ENCODE results near the gene STRIP2. TPM values are rescaled to one million over a fixed set of nuclear protein-coding genes. Genes with fewer than 3 reads are reported as not detected.

The STRIP2 gene
- polyA plus RNA-seq, 4 donors = 0.22 to 1.3 (median 0.95) TPM; not detected in 1

- Histone ChIP-seq H3K36me3 (ENCODE audit: control insufficient read depth in 3 of 3, insufficient read depth in 2 of 3, low read depth in 1 of 3, low read length in 3 of 3) (no peaks in the 10 kb centered on the region), H3K27ac (ENCODE audit: low read depth in 1 of 3, low read length in 2 of 3) (no peak overlapping the region), H3K4me3 (ENCODE audit: low read depth in 1 of 3, low read length in 3 of 3) (no peak overlapping the region), H3K27me3 (ENCODE audit: control insufficient read depth in 3 of 3, insufficient read depth in 3 of 3, low read length in 3 of 3) (no peaks in the 10 kb centered on the region), H3K9me3 (ENCODE audit: control insufficient read depth in 2 of 2, insufficient read depth in 1 of 2, low read depth in 1 of 2, low read length in 1 of 2) (peaks cover 0 to 15% of the 10 kb centered on the region in 2 donors), H3K4me1 (ENCODE audit: control insufficient read depth in 3 of 3, insufficient read depth in 2 of 3, low read depth in 1 of 3, low read length in 2 of 3) (no peaks in the 10 kb centered on the region)
- WGBS, 3 donors = 66 to 81% (median 79%) methylated on average over 2 of the region's 2 CpGs
- FAIRE-seq = no peak
- no peak for DNase-seq
Observed at GRCh38 chr7:129452589-129453231, 18.5 kb downstream of the STRIP2 start.

GRCh38 chr7:129453510-129454248, 19.4 kb downstream of the STRIP2 start:
- no peak for FAIRE-seq
- peaks cover 0 to 7% of the 10 kb centered on the region in 2 donors for H3K9me3 ChIP-seq (ENCODE audit: control insufficient read depth in 2 of 2, insufficient read depth in 1 of 2, low read depth in 1 of 2, low read length in 1 of 2)
- 29 to 93% (median 44%) methylated on average over 1 of the region's 1 CpG for WGBS, 3 donors
- no peaks in the 10 kb centered on the region for H3K36me3 ChIP-seq (ENCODE audit: control insufficient read depth in 3 of 3, insufficient read depth in 2 of 3, low read depth in 1 of 3, low read length in 3 of 3)
- no peak overlapping the region for H3K27ac ChIP-seq (ENCODE audit: low read depth in 1 of 3, low read length in 2 of 3)
- no peaks in the 10 kb centered on the region for H3K27me3 ChIP-seq (ENCODE audit: control insufficient read depth in 3 of 3, insufficient read depth in 3 of 3, low read length in 3 of 3)
- no peak overlapping the region for H3K4me3 ChIP-seq (ENCODE audit: low read depth in 1 of 3, low read length in 3 of 3)
- no peak for DNase-seq
- no peaks in the 10 kb centered on the region for H3K4me1 ChIP-seq (ENCODE audit: control insufficient read depth in 3 of 3, insufficient read depth in 2 of 3, low read depth in 1 of 3, low read length in 2 of 3)

GRCh38 chr7:129454249-129454551, 20.0 kb downstream of the STRIP2 start:
- no peaks in the 10 kb centered on the region for H3K36me3 ChIP-seq (ENCODE audit: control insufficient read depth in 3 of 3, insufficient read depth in 2 of 3, low read depth in 1 of 3, low read length in 3 of 3)
- DNase-seq (no peak), FAIRE-seq (no peak)
- WGBS, 3 donors = 89 to 96% (median 92%) methylated on average over 4 of the region's 4 CpGs
- H3K4me1 ChIP-seq (ENCODE audit: control insufficient read depth in 3 of 3, insufficient read depth in 2 of 3, low read depth in 1 of 3, low read length in 2 of 3) = no peaks in the 10 kb centered on the region
- no peak overlapping the region for H3K4me3 ChIP-seq (ENCODE audit: low read depth in 1 of 3, low read length in 3 of 3)
- H3K27me3 ChIP-seq (ENCODE audit: control insufficient read depth in 3 of 3, insufficient read depth in 3 of 3, low read length in 3 of 3) = no peaks in the 10 kb centered on the region
- peaks cover 0 to 1% of the 10 kb centered on the region in 2 donors for H3K9me3 ChIP-seq (ENCODE audit: control insufficient read depth in 2 of 2, insufficient read depth in 1 of 2, low read depth in 1 of 2, low read length in 1 of 2)
- H3K27ac ChIP-seq (ENCODE audit: low read depth in 1 of 3, low read length in 2 of 3) = no peak overlapping the region

- no peak overlapping the region for H3K4me3 ChIP-seq (ENCODE audit: low read depth in 1 of 3, low read length in 3 of 3)
- H3K27me3 ChIP-seq (ENCODE audit: control insufficient read depth in 3 of 3, insufficient read depth in 3 of 3, low read length in 3 of 3) = no peaks in the 10 kb centered on the region
- no peaks in the 10 kb centered on the region for H3K9me3 ChIP-seq (ENCODE audit: control insufficient read depth in 2 of 2, insufficient read depth in 1 of 2, low read depth in 1 of 2, low read length in 1 of 2)
- no peaks in the 10 kb centered on the region for H3K4me1 ChIP-seq (ENCODE audit: control insufficient read depth in 3 of 3, insufficient read depth in 2 of 3, low read depth in 1 of 3, low read length in 2 of 3)
- 93 to 95% (median 94%) methylated on average over 10 of the region's 10 CpGs for WGBS, 3 donors
- DNase-seq (no peak), FAIRE-seq (no peak)
- no peak overlapping the region for H3K27ac ChIP-seq (ENCODE audit: low read depth in 1 of 3, low read length in 2 of 3)
- H3K36me3 ChIP-seq (ENCODE audit: control insufficient read depth in 3 of 3, insufficient read depth in 2 of 3, low read depth in 1 of 3, low read length in 3 of 3) = peaks cover 0 to 2% (median 0%) of the 10 kb centered on the region in 3 donors
Observed at GRCh38 chr7:129456421-129456820, 22.2 kb downstream of the STRIP2 start.

GRCh38 chr7:129457101-129457500, 22.9 kb downstream of the STRIP2 start:
- Histone ChIP-seq H3K9me3 (ENCODE audit: control insufficient read depth in 2 of 2, insufficient read depth in 1 of 2, low read depth in 1 of 2, low read length in 1 of 2) (no peaks in the 10 kb centered on the region), H3K4me3 (ENCODE audit: low read depth in 1 of 3, low read length in 3 of 3) (no peak overlapping the region), H3K27ac (ENCODE audit: low read depth in 1 of 3, low read length in 2 of 3) (no peak overlapping the region), H3K27me3 (ENCODE audit: control insufficient read depth in 3 of 3, insufficient read depth in 3 of 3, low read length in 3 of 3) (no peaks in the 10 kb centered on the region), H3K4me1 (ENCODE audit: control insufficient read depth in 3 of 3, insufficient read depth in 2 of 3, low read depth in 1 of 3, low read length in 2 of 3) (no peaks in the 10 kb centered on the region), H3K36me3 (ENCODE audit: control insufficient read depth in 3 of 3, insufficient read depth in 2 of 3, low read depth in 1 of 3, low read length in 3 of 3) (peaks cover 0 to 2% (median 0%) of the 10 kb centered on the region in 3 donors)
- FAIRE-seq (no peak), DNase-seq (no peak)
- 80 to 87% (median 82%) methylated on average over 3 of the region's 3 CpGs for WGBS, 3 donors

GRCh38 chr7:129458171-129458570, 23.9 kb downstream of the STRIP2 start:
- H3K9me3 ChIP-seq (ENCODE audit: control insufficient read depth in 2 of 2, insufficient read depth in 1 of 2, low read depth in 1 of 2, low read length in 1 of 2) = no peaks in the 10 kb centered on the region
- FAIRE-seq (no peak), DNase-seq (no peak)
- no peaks in the 10 kb centered on the region for H3K4me1 ChIP-seq (ENCODE audit: control insufficient read depth in 3 of 3, insufficient read depth in 2 of 3, low read depth in 1 of 3, low read length in 2 of 3)
- peaks cover 0 to 2% (median 0%) of the 10 kb centered on the region in 3 donors for H3K36me3 ChIP-seq (ENCODE audit: control insufficient read depth in 3 of 3, insufficient read depth in 2 of 3, low read depth in 1 of 3, low read length in 3 of 3)
- no peak overlapping the region for H3K4me3 ChIP-seq (ENCODE audit: low read depth in 1 of 3, low read length in 3 of 3)
- no peak overlapping the region for H3K27ac ChIP-seq (ENCODE audit: low read depth in 1 of 3, low read length in 2 of 3)
- no peaks in the 10 kb centered on the region for H3K27me3 ChIP-seq (ENCODE audit: control insufficient read depth in 3 of 3, insufficient read depth in 3 of 3, low read length in 3 of 3)
- WGBS, 3 donors = 91 to 97% (median 92%) methylated on average over 5 of the region's 5 CpGs

GRCh38 chr7:129461809-129462208, 27.6 kb downstream of the STRIP2 start:
- H3K27ac ChIP-seq (ENCODE audit: low read depth in 1 of 3, low read length in 2 of 3) = no peak overlapping the region
- no peak overlapping the region for H3K4me3 ChIP-seq (ENCODE audit: low read depth in 1 of 3, low read length in 3 of 3)
- no peak for DNase-seq
- no peak for FAIRE-seq
- peaks cover 0 to 2% (median 0%) of the 10 kb centered on the region in 3 donors for H3K36me3 ChIP-seq (ENCODE audit: control insufficient read depth in 3 of 3, insufficient read depth in 2 of 3, low read depth in 1 of 3, low read length in 3 of 3)
- no peaks in the 10 kb centered on the region for H3K27me3 ChIP-seq (ENCODE audit: control insufficient read depth in 3 of 3, insufficient read depth in 3 of 3, low read length in 3 of 3)
- 95 to 100% (median 97%) methylated on average over 2 of the region's 2 CpGs for WGBS, 3 donors
- no peaks in the 10 kb centered on the region for H3K9me3 ChIP-seq (ENCODE audit: control insufficient read depth in 2 of 2, insufficient read depth in 1 of 2, low read depth in 1 of 2, low read length in 1 of 2)
- H3K4me1 ChIP-seq (ENCODE audit: control insufficient read depth in 3 of 3, insufficient read depth in 2 of 3, low read depth in 1 of 3, low read length in 2 of 3) = no peaks in the 10 kb centered on the region

GRCh38 chr7:129462420-129462819, 28.2 kb downstream of the STRIP2 start:
- H3K4me3 ChIP-seq (ENCODE audit: low read depth in 1 of 3, low read length in 3 of 3) = no peak overlapping the region
- H3K27me3 ChIP-seq (ENCODE audit: control insufficient read depth in 3 of 3, insufficient read depth in 3 of 3, low read length in 3 of 3) = no peaks in the 10 kb centered on the region
- no peaks in the 10 kb centered on the region for H3K4me1 ChIP-seq (ENCODE audit: control insufficient read depth in 3 of 3, insufficient read depth in 2 of 3, low read depth in 1 of 3, low read length in 2 of 3)
- H3K36me3 ChIP-seq (ENCODE audit: control insufficient read depth in 3 of 3, insufficient read depth in 2 of 3, low read depth in 1 of 3, low read length in 3 of 3) = peaks cover 0 to 2% (median 0%) of the 10 kb centered on the region in 3 donors
- no peaks in the 10 kb centered on the region for H3K9me3 ChIP-seq (ENCODE audit: control insufficient read depth in 2 of 2, insufficient read depth in 1 of 2, low read depth in 1 of 2, low read length in 1 of 2)
- DNase-seq = no peak
- no peak for FAIRE-seq
- WGBS, 3 donors = 67 to 81% (median 70%) methylated on average over 1 of the region's 1 CpG
- no peak overlapping the region for H3K27ac ChIP-seq (ENCODE audit: low read depth in 1 of 3, low read length in 2 of 3)

Data from small intestine (tissue), 7 donors.